ENCODE data around the gene CUTA.
A peak's percentile ranks its signal among the peaks of the same experiment; 100 is the strongest.

CUTA gene

DNA sequence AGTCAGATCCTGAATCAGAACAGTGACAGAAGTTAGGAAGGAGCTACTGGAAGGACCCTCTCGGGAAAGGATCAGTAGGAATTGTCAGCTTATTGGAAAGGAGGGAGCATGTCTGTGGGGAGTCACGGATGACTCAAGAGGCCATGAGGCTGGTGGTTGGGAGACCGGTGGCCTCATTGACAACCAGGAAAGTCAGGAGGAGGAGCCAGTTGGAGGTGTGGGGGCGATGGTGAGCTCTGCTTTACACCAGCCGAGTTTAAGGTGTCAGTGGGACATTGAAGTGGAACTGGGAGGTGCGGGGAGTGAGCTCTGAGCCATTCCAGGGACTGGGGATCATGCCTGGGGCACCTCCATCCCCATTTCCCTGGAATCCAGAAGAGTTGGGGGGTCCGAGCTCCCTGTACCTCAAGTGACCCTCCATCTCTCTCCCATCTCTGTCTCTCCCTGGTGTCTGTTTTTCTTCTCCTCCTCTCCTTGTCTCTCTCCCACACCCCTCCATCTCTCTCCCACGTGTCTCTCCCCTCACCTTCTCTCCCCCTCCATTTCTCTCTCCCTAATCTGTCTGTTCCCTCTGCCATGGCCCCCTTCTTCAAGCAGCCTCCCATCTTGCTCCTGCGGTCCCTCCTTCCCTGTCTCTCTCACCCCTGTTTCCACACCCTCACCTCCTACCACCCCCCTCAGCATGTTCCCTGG, 22.2 kb upstream of the CUTA start:
- DNase-seq (ENCODE audit: low read depth): no peak

DNA sequence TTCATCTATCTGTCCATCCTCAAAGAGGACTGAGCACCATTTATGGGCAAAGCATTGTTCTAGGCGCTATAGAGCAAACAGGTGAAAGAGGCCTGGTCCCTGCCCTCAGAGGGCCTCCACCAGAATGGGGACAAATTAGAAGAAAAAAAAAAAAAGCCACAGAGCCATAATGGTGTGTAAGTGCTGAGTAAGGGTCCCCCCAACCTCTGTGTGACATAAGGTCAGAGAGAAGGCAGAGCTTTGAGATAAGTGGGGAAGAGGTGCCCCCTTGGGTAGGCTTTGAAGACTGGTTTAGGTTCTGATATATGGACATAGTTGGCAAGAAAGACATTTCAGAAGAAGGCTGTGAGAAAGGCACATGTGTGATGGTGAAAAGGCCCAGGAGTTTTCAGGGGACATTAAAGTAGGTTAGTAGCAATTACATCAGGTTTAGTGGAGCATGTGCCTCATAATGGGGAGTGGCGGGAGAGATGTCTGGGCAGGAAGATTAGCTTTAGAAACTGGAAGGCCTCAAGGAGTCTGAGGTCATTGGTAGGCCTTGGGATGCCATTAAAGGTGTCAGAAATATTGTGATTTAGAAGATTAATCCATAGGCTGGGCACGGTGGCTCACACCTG, 21.2 kb upstream of the CUTA start:
- no peak for DNase-seq (ENCODE audit: low read depth)

DNA sequence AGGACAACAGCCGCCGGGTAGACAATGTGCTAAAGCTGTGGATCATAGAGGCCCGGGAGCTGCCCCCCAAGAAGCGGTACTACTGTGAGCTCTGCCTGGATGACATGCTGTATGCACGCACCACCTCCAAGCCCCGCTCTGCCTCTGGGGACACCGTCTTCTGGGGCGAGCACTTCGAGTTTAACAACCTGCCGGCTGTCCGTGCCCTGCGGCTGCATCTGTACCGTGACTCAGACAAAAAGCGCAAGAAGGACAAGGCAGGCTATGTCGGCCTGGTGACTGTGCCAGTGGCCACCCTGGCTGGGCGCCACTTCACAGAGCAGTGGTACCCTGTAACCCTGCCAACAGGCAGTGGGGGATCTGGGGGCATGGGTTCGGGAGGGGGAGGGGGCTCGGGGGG, 19.8 kb upstream of the CUTA start:
- no peak for DNase-seq (ENCODE audit: low read depth)

DNA sequence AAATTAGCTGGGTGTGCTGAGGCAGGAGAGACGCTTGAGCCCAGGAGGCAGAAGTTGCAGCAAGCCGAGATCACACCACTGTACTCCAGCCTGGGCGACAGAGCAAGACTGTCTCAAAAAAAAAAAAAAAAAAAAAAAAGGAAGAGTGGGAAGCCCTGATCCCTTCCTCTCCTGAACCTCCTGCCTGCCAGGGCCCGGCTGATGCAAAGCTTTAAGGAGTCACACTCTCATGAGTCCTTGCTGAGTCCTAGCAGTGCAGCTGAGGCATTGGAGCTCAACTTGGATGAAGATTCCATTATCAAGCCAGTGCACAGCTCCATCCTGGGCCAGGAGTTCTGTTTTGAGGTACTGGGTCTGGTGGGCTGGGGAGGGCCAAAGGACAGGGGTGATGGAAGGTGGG, 17.1 kb upstream of the CUTA start:
- DNase-seq (ENCODE audit: low read depth): no peak

DNA sequence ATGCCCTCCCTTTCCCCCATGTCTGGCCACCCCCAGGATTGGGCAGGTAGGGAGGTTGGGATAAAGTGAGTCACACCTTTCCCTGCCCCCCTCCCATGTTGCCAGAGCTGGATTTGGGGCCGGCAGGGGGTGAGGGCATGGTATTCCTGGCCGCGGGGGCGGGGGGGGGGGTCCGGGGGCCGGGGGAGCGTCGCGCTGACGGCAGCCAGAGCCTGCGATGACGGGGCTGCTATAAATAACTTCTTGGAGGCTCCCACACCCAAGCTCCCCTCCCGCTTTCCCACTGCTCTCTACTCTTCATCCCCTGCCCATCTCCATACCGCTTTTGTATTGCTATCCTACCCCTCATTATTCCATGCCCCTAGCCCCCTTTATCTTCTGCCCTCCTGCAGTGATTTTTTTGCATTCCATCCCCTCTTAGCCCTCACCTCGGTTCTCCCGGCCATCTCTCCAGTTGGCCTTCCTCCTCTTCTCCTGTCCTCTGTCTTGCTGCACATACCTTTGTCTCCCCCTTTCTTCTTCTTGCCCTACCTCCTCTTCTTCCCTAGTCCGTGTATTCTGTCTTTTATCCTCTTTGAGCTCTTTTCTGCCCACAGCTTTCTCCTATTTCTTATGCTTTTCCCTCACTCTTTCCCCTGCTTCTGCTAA, 15.8 kb upstream of the CUTA start:
- no peak for DNase-seq (ENCODE audit: low read depth)

DNA sequence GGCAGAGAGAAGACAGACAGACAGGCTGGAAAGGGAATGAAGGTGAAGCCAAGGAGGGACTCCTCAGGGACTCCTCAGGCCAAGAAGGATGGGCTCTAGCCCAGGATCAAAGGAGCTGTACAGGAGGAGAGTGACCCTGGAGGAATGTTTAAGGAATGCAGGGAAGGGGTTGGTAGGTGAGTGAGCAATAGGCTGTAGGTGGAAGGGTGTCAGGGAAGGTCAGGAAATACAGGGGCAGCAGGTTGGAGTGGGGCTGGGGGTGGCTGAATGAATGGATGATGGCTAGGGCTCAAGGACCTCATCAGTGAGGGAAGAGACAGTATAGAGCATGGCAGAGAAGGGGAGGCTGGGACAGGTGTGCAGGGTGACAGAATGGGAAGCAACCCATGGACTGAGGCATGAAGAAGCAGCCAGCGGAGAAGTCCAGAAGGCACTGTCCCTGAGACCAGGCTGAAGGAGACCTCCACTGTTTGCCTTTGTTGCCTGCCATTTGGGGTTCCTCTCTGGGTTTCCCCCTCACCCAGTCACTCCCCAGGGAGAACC, 15.2 kb upstream of the CUTA start:
- no peak for DNase-seq (ENCODE audit: low read depth)

DNA sequence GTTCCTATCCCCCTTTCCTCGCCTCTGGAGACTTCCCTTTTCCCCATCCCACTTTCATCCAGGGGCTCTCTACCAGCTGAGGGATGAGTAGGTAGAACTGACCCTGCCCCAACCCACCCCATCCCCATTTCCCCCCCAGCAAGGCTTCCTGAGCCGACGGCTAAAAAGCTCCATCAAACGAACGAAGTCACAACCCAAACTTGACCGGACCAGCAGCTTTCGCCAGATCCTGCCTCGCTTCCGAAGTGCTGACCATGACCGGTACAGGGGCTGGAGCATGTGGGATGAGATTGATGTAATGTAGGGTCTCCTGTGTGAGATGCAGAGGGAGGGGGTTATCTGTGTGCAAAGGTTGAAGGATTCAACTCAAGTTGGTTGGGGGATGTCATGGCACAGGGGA, 14.6 kb upstream of the CUTA start:
- DNase-seq (ENCODE audit: low read depth): no peak

DNA sequence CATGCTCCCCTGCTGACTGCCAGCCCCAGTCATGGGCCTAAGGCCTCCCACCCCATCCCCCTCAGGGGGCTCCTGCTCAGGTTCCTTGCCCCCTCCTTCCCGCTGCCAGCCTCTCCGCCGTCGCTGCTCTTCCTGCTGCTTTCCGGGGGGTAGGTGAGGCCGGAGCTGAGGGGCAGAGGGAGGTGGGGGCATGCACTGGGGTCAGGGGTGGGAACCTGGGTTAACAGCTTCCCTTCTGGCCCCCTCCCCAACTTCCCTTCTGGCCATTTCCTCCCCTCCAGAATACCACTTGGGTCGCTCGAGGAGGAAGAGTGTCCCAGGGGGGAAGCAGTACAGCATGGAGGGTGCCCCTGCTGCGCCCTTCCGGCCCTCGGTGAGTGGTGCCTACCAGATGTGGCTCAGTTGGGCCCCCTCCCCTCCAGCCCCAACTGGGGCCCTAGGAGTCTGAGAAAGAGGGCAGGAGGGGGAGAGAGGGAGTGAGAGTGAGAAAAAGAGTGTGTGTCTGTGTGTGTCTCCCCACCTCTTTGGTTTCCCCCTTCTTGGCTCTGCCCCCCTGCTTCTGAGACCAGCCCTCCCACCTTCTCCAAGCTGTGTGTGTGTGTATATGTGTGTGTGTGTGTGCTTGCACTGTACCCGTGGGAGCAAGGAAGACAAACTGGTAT, 14.1 kb upstream of the CUTA start:
- no peak for DNase-seq (ENCODE audit: low read depth)

DNA sequence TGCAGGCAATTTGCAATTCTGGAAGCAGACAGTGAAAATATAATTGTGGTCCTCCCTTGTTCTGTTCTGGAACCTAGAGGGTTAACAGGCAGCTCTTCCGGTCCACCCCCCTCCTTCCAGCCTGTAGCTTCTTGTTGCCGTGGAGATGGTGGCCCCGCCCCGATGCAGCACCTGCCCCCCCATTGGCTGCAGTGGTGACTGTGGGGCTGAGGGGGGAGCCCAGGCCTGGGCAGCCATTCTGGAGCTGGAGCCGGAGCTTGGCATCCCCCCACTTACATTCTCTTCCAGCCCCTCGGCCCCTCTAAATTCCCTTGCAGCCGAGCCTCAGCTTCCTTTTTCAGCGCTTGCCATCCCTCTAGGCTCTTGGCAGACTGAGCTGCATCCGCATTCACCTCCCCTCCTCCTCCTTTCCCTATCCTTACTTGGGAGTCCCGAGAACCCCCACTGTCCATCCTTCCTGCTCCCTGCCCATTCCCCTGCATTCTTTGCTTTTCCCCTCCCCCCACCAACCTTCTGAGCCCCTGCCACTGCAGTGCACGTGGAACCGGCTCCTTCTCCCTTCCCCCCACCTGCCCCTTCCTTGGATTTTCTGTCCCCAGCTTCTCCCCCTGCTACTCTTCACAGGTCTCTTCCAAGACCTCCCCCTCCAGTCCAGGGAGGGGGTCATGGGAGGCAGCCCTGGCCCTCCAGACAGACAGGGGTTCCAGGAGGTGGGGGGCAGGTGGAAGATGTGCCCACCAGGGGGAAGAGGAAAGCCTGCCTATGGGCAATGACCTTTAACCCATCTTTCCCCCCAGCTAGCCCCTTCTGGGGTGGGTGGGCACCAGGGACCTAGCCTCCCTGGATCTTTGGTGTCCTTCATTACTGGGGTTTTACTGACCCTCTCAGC, 13.3 kb upstream of the CUTA start:
- DNase-seq (ENCODE audit: low read depth): peak; percentile 74

DNA sequence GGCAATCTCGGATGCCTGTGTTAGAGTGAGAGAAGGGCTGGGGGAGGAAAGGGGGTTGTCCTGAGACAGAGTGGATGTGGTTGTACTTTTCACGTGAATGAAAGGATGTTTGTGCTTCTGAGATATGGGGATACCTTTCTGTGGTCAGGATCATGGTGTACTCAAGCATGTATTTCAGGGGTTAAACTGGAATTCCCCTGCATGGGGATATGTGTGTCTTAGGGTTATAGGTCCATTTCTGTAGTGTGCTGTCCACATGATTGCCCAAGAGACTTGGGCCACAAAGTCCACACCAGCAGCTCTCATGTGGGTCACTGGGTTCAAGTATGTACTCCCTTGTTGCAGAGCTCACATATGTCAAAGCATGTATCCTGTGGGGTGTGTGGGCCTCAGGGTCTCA, 12.4 kb upstream of the CUTA start:
- no peak for DNase-seq (ENCODE audit: low read depth)

DNA sequence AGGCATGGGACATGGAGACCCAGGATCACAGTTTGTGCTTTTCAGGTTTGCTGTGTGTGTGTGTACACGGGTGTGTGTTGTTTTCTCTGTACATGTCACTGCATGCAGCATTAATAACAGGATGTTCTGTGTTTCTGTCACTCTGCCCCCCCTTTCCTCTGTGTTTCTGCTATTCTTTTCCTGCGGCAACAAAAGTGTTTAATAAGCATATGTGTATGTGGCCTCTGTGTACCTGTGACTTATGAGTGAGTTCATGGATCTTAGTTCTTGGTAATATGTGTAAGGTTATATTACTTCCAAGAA, 11.8 kb upstream of the CUTA start:
- DNase-seq (ENCODE audit: low read depth): no peak

DNA sequence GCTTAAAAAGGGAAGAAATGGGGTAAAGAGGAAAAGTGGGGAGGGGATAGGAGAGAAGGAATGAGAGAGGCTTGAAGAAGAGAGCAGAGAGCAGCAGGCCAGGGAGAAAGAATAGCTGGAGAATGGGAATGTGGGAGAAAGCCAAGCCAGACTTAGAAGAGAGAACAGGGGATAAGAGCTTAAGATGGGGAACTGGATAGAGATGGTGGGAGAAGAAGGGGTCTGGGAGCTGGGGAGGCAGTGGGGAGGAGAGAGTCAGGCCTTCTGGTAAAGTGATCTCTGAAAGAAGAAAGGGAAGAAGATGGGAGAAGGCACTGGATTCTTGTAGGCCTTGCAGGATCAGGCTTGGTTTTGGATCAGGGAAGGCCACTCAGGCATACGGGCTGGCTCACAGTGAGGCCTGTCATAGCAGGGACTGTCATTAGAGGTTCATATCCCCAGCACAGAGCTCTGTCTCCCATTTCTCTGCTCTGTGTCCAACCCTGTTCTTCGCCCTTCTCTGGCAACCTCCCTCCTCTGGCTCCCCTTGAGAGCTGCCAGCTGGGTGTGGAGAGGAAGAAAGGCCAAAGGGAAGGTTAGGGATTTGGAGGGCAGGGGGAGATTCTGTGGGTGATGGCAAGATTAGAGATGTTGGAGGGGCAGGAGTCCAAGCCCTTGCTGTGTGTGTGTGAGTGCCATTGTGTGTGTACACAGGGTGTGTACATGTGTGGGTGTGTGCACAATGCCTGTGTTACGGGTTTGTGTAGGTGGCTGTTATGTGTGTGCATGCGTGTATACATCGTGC, 11.3 kb upstream of the CUTA start:
- DNase-seq (ENCODE audit: low read depth): no peak

DNA sequence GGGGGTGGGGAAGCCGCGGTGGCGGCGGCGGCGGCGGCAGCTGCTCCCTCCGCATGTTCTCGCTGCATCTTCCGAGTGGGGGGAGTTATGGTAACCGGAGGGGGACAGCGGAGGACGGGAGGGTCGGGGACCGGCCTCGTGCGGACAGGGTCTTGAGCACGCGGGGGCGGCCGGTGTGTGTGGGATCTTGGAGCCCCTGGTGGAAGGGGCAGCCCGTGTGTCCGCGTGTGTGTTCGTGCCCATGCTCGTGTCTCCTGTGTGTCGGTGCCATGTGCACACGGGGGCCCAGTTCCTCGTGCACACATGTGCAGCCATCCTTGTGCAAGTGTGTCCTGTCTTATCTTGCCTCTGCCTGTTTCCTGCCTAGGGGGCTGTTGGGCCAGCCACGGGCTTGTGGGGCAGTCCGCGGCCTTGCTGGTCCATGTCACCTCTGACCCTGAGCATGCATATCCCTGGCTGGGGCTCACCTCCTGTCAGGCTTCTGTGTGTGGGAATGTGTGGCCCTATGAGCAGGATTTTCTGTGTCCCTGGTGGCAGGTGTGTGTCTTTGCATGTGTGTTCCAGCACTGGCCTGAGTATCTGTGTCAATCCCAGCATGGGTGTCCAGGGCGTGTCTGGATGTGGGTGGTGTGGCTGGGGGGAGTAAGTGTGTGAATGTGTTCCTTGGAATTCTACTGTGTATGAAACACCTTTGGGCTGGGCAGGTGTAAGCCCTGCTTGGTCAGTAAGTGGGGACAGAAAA, 10.5 kb upstream of the CUTA start:
- DNase-seq (ENCODE audit: low read depth): no peak

DNA sequence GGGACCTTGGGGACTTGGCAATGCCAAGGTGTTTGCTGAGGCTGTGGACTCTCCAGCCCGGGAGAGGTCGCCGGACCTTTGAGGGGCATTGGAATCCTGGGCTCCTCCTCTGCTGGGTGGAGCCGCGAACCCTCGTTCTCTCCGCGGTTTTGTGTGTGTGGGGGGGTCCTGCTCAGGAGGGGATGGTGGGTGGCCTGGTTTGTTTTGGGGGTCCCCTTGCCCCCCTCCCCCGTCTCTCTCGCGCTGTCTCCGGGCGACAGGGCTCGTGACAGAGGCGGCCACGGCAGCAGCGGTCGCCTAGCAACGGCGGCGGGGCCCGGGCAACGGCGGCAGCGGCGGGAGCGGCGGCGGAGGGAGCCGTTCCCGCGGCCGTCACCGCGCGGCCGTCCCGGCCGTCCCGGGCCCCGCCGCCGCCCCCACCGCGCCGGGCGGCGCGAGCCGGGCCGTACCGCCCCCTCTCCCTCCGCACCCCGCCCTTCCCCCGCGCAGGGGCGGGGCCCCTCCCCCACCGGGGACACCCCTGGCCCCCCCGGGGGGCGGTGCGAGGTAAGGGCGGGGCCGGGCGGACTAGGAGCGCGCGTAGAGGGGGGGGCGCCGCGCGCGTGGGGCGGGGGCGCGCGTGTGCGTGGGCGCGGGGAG, 9.8 kb upstream of the CUTA start:
- peak; percentile 54 for DNase-seq (ENCODE audit: low read depth)

DNA sequence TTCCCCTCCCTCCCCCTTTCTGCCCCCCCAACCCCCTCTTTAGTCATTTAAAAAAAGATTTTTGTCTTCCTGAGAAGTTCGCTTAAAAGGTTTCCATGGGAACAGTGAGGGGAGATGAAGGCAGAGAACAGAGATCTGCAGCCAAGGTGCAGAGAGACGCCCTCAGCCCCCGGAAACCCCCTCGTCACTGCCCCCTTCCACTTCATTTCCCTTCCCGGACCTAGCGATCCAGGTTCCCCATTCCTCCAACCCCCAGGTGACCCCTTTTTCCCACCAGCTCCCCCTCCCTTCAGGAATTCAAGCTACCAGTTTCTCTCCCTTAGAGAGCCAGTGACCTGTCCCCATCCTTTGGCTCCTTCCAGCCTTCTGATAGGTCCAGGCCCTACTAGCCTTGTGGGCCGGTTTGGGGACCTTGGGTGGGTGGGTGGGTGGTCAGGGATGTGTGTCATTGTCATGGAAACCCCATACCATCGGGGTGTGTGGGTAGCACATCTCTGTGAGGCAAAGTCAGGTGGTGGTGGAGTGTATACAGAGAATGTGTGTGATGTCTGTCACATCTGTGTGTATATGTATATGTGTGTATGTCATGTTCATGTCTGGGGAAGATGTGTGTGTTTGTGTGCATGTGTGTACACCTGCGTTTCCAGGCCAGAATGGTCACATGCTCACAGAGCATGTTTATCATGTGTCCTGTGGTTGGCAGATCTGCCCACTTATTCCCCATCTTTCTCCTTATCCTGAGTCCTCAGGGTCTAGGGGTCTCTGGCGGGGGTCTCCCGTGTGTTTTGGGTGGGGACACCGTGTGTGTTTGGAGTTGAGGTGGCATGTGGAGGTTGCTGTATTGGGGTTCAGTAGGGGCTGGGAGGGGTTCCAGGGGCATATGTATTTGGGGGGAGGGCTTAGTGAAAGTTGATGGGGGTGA, 8.9 kb upstream of the CUTA start:
- no peak for DNase-seq (ENCODE audit: low read depth)

DNA sequence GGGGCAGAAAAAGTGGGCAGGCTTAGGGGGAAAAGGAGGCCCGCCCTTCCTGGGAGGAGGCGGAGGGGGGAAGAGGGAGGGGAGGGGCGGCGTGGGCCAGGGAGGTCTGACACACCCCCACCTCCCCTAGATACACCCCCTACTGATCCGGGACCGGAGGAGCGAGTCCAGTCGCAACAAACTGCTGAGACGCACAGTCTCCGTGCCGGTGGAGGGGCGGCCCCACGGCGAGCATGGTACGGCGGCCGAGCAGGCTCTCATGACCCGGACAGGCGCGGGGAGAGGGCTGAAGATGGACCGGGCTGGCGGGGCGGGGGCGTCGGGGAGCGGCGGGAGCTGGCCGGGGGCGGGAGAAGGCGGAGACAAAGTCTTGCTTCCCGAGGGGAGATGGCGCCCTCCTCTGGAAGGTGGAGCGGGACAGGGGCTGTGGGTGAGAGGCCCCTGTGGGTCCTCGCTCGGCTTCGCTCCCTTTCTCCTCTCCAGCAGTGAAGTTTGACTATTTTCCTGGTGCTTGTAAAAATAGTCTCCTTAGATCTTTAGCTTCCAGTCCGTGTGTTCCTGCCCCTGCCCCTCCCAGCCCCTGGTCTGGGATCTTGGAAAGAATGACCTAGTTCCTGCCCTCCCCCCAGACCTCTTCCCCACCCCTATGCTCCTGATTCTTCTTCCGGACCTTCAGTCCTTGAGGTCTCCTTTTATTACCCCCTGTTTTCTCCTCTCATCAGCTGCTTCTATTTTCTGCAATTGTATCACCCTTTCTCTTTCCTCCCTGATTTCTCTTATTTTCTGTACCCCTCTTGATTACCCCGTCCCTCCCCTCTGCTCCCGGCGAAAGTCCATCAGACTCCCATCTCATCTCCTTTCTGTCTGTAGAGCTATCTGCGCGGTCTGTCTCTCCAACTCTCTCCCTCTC, 8.0 kb upstream of the CUTA start:
- DNase-seq (ENCODE audit: low read depth): peak; percentile 69

DNA sequence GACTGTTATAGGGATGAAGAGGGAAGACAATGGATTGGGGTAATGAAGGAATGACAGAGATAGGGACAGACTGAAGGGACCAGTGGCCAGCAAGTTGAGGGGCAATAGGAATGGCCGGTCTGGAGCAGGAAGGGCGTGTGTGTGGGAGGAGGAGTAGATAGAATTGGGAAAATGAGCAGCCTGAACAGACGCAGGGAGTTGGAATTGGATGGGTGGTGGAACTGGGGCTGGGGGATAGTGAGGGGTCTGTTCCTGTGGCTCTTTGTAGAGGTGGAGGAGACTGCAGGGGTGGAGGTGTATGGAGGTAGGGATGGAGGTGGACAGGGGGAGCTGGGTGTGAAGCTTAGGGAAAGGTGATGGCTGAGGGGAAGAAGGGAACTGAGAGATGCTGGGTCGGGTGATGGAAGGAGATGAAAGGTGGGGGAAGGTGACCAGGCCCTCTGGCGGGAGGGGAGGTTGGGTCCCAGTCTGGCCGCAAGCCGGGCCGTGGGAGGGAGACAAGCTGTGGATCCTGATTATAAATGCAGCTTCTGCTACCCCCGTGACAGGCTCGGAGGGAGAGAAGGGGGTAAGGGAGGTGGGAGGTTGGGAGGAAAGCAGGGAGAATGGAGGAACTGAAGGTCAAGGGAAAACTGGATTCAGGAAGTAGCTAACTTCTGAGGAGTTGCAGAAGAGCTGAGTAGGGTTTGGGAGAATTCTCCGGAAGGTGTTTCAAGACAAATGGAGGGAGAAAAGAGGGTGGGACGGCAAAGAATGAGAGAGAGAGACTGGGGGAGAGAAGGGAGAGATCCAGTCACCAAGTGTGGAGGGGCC, 7.2 kb upstream of the CUTA start:
- DNase-seq (ENCODE audit: low read depth): no peak

Measured in activated T-helper 1 cell treated with Interleukin-2 at 50 U/mL for 16 hours (primary cell).